ENCODE measurements around the gene NTRK2. TPM values are rescaled to one million over a fixed set of nuclear protein-coding genes. Genes with fewer than 3 reads are reported as not detected.

NTRK2 gene
- total and polyA plus RNA-seq, 4 donors: 0.26 to 1.4 (median 0.56) TPM

GRCh38 chr9:84866396-84867175 is 197.1 kb downstream of the NTRK2 start:
- WGBS: 68% methylated on average over 5 of the region's 5 CpGs
- Histone ChIP-seq H3K4me3 (ENCODE audit: low read depth in 1 of 3, low read length in 3 of 3) (no peak overlapping the region), H3K36me3 (ENCODE audit: control insufficient read depth in 4 of 4, insufficient read depth in 3 of 4, low read depth in 1 of 4, low read length in 3 of 4) (no peaks in the 10 kb centered on the region), H3K27me3 (ENCODE audit: control insufficient read depth in 4 of 4, insufficient read depth in 4 of 4, low read length in 3 of 4) (peaks cover 0 to 6% (median 0%) of the 10 kb centered on the region in 4 donors), H3K27ac (ENCODE audit: low read depth in 1 of 2, low read length in 2 of 2) (no peak overlapping the region), H3K9me3 (ENCODE audit: control insufficient read depth in 4 of 4, low read length in 3 of 4) (peaks cover 0 to 8% (median 4%) of the 10 kb centered on the region in 4 donors), H3K4me1 (ENCODE audit: control insufficient read depth in 4 of 4, insufficient read depth in 4 of 4, low read length in 3 of 4) (no peaks in the 10 kb centered on the region), H3K9ac (ENCODE audit: low read depth in 1 of 2, low read length in 2 of 2) (no peak overlapping the region)
- DNase-seq (ENCODE audit: low spot score): no peak
- TF ChIP-seq ZBTB33 (IDR thresholded peaks at IDR 0.05): no peak

- no peaks in the 10 kb centered on the region for H3K4me1 ChIP-seq (ENCODE audit: control insufficient read depth in 4 of 4, insufficient read depth in 4 of 4, low read length in 3 of 4)
- no peak overlapping the region for H3K4me3 ChIP-seq (ENCODE audit: low read depth in 1 of 3, low read length in 3 of 3)
- no peaks in the 10 kb centered on the region for H3K36me3 ChIP-seq (ENCODE audit: control insufficient read depth in 4 of 4, insufficient read depth in 3 of 4, low read depth in 1 of 4, low read length in 3 of 4)
- no peak overlapping the region for H3K9ac ChIP-seq (ENCODE audit: low read depth in 1 of 2, low read length in 2 of 2)
- H3K27me3 ChIP-seq (ENCODE audit: control insufficient read depth in 4 of 4, insufficient read depth in 4 of 4, low read length in 3 of 4): peaks cover 0 to 2% (median 0%) of the 10 kb centered on the region in 4 donors
- no peak overlapping the region for H3K27ac ChIP-seq (ENCODE audit: low read depth in 1 of 2, low read length in 2 of 2)
- peaks cover 0 to 7% (median 3%) of the 10 kb centered on the region in 4 donors for H3K9me3 ChIP-seq (ENCODE audit: control insufficient read depth in 4 of 4, low read length in 3 of 4)
- WGBS: 75% methylated on average over 3 of the region's 3 CpGs
- no peak for DNase-seq (ENCODE audit: low spot score)
- no peak for TF ChIP-seq RAD21 (IDR thresholded peaks at IDR 0.05)
- TF ChIP-seq EGR1 (IDR thresholded peaks at IDR 0.05; ENCODE audit: low read depth in 2 of 2): no peak
- no peak for TF ChIP-seq HNF4G (IDR thresholded peaks at IDR 0.05)
- TF ChIP-seq, protein P1, sequence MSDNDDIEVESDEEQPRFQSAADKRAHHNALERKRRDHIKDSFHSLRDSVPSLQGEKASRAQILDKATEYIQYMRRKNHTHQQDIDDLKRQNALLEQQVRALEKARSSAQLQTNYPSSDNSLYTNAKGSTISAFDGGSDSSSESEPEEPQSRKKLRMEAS (IDR thresholded peaks at IDR 0.05): no peak
- no peak for TF ChIP-seq GABPA (IDR thresholded peaks at IDR 0.05 in 1 of 2, conservative IDR thresholded peaks at IDR 0.05 in 1 of 2)
- no peak for TF ChIP-seq RXRA (IDR thresholded peaks at IDR 0.05)
- no peak for TF ChIP-seq SP1 (IDR thresholded peaks at IDR 0.05)
- TF ChIP-seq NR2F2 (IDR thresholded peaks at IDR 0.05): peak; percentile 13
Observed at GRCh38 chr9:84867186-84867585, 197.7 kb downstream of the NTRK2 start.

- no peaks in the 10 kb centered on the region for H3K4me1 ChIP-seq (ENCODE audit: control insufficient read depth in 4 of 4, insufficient read depth in 4 of 4, low read length in 3 of 4)
- no peak for TF ChIP-seq SP1 (IDR thresholded peaks at IDR 0.05)
- DNase-seq (ENCODE audit: low spot score): no peak
- H3K36me3 ChIP-seq (ENCODE audit: control insufficient read depth in 4 of 4, insufficient read depth in 3 of 4, low read depth in 1 of 4, low read length in 3 of 4): no peaks in the 10 kb centered on the region
- peaks cover 0 to 7% (median 3%) of the 10 kb centered on the region in 4 donors for H3K9me3 ChIP-seq (ENCODE audit: control insufficient read depth in 4 of 4, low read length in 3 of 4)
- H3K27me3 ChIP-seq (ENCODE audit: control insufficient read depth in 4 of 4, insufficient read depth in 4 of 4, low read length in 3 of 4): no peaks in the 10 kb centered on the region
- 81% methylated on average over 2 of the region's 2 CpGs for WGBS
- H3K4me3 ChIP-seq (ENCODE audit: low read depth in 1 of 3, low read length in 3 of 3): no peak overlapping the region
- no peak overlapping the region for H3K27ac ChIP-seq (ENCODE audit: low read depth in 1 of 2, low read length in 2 of 2)
- no peak overlapping the region for H3K9ac ChIP-seq (ENCODE audit: low read depth in 1 of 2, low read length in 2 of 2)
Observed at GRCh38 chr9:84869091-84869490, 199.6 kb downstream of the NTRK2 start.

DNA sequence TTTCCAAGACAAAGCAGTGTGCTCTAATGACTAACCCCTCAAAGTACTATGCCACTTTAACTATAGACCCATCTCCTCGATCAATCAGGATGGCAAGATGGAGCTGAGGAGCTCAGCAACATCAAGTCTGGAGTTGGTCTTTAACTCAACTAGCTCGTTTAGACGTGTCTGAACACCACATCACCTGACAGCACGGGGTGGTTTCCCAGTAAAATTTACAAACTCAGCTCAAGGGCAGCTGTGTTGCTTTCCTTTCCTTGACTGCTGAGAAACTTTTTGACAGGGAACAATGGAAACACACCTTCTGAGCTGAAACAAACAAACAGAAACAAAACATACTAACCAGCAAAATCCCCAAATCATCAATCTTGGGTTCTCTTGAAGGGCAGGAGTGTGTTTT is 202.5 kb downstream of the NTRK2 start:
- H3K4me1 ChIP-seq (ENCODE audit: control insufficient read depth in 4 of 4, insufficient read depth in 4 of 4, low read length in 3 of 4): no peaks in the 10 kb centered on the region
- H3K27ac ChIP-seq (ENCODE audit: low read depth in 1 of 2, low read length in 2 of 2): no peak overlapping the region
- TF ChIP-seq HNF4G (IDR thresholded peaks at IDR 0.05): no peak
- TF ChIP-seq, protein P2, sequence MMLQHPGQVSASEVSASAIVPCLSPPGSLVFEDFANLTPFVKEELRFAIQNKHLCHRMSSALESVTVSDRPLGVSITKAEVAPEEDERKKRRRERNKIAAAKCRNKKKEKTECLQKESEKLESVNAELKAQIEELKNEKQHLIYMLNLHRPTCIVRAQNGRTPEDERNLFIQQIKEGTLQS (IDR thresholded peaks at IDR 0.05): no peak
- no peak for TF ChIP-seq CTCF (IDR thresholded peaks at IDR 0.05; ENCODE audit: low read depth, low read length, missing input control)
- no peak for TF ChIP-seq ZBTB33 (IDR thresholded peaks at IDR 0.05)
- TF ChIP-seq, protein P1 (IDR thresholded peaks at IDR 0.05): no peak
- no peak for TF ChIP-seq GABPA (IDR thresholded peaks at IDR 0.05 in 1 of 2, conservative IDR thresholded peaks at IDR 0.05 in 1 of 2)
- no peak for TF ChIP-seq TAF1 (conservative IDR thresholded peaks at IDR 0.05)
- no peaks in the 10 kb centered on the region for H3K27me3 ChIP-seq (ENCODE audit: control insufficient read depth in 4 of 4, insufficient read depth in 4 of 4, low read length in 3 of 4)
- DNase-seq (ENCODE audit: low spot score): no peak
- no peak overlapping the region for H3K4me3 ChIP-seq (ENCODE audit: low read depth in 1 of 3, low read length in 3 of 3)
- WGBS: 78% methylated on average over 4 of the region's 4 CpGs
- H3K9ac ChIP-seq (ENCODE audit: low read depth in 1 of 2, low read length in 2 of 2): no peak overlapping the region
- no peaks in the 10 kb centered on the region for H3K9me3 ChIP-seq (ENCODE audit: control insufficient read depth in 4 of 4, low read length in 3 of 4)
- no peaks in the 10 kb centered on the region for H3K36me3 ChIP-seq (ENCODE audit: control insufficient read depth in 4 of 4, insufficient read depth in 3 of 4, low read depth in 1 of 4, low read length in 3 of 4)
